Aorta (tissue), 5 donors: ENCODE results near the gene TNPO2. TPM values are rescaled to one million over a fixed set of nuclear protein-coding genes. Genes with fewer than 3 reads are reported as not detected.

ENCODE experiments used
- ATAC-seq: fragments of 200-7000 bp; cut with Tn5 transposase; one replicate; pipeline ENCODE4 v1.9.1; 2022; ENCODE audit warnings: moderate library complexity; ENCODE audit not compliant: low FRiP score
- DNase-seq, 2 donors: peaks; one replicate each; pipeline ENCODE4 v3.0.0-alpha.2; 2020
- H3K27ac ChIP-seq, 2 donors: one replicate each; pipeline ENCODE4 v1.5.1; 2013; ENCODE audit warnings: low read length in 2 of 2, mild to moderate bottlenecking in 2 of 2, moderate library complexity in 2 of 2, control low read depth in 1 of 2, inconsistent platforms in 1 of 2, low read depth in 1 of 2
- H3K27me3 ChIP-seq, 2 donors: one replicate each; pipeline ENCODE4 v1.6.1; 2013; ENCODE audit warnings: control low read depth in 1 of 2, low read length in 1 of 2, mild to moderate bottlenecking in 1 of 2, moderate library complexity in 1 of 2; ENCODE audit not compliant: insufficient read depth in 2 of 2, control insufficient read depth in 1 of 2
- H3K36me3 ChIP-seq, 2 donors: one replicate each; pipeline ENCODE4 v1.6.1; 2013; ENCODE audit warnings: control low read depth in 1 of 2, low read length in 1 of 2, mild to moderate bottlenecking in 1 of 2; ENCODE audit not compliant: insufficient read depth in 2 of 2, control insufficient read depth in 1 of 2
- H3K4me1 ChIP-seq, 2 donors: one replicate each; pipeline ENCODE4 v1.6.1; 2013; ENCODE audit warnings: low read length in 2 of 2, control low read depth in 1 of 2, mild to moderate bottlenecking in 1 of 2, moderate library complexity in 1 of 2; ENCODE audit not compliant: insufficient read depth in 2 of 2, control insufficient read depth in 1 of 2
- H3K4me3 ChIP-seq, 2 donors: one replicate each; pipeline ENCODE4 v1.5.1; 2013; ENCODE audit warnings: low read length in 2 of 2, control low read depth in 1 of 2, mild to moderate bottlenecking in 1 of 2
- H3K9me3 ChIP-seq: one replicate; pipeline ENCODE4 v1.6.1; 2013; ENCODE audit warnings: mild to moderate bottlenecking, low read length; ENCODE audit not compliant: control insufficient read depth
- WGBS, 2 donors: extraction: QIAGEN DNeasy Blood & Tissue Kit; methylation state at CpG; one replicate each; pipeline ENCODE4 v1.1.7; 2013; 5-methylcytosine and 5-hydroxymethylcytosine counted together
- intact Hi-C, 2 donors: fragments of 100-400 bp; cut with DNase I; formaldehyde crosslinking; loops; one replicate each; pipeline versions ENCODE4 v1.14.2 to v1.15.0; 2022
- polyA plus RNA-seq, 2 donors: library from polyadenylated mRNA; stranded (reverse); fragments of 200-250 nt; gene quantifications; one replicate each; pipeline ENCODE4 v1.2.3, GENCODE V29; 2013
- total RNA-seq, 2 donors: library from RNA; stranded (reverse); fragmentation: NEBNext Ultra II Directional; extraction: Animal tissue kit (Norgen Biotek cat#: 25700); gene quantifications; one replicate each; pipeline ENCODE4 v1.2.1, GENCODE V29; 2021
- donor health status: healthy with polysubstance abuse.
- donor health status: Bipolar disorder and iron deficiency.
- donor health status: DM: no; HTN: no; CAD: no.
- donor health status: DM: no; HTN: no; CAD: no.
- donor health status: DM: yes; HTN: yes; CAD: no.

TNPO2 gene
- total and polyA plus RNA-seq, 4 donors = 15.2 to 71.8 (median 50.0) TPM

DNA sequence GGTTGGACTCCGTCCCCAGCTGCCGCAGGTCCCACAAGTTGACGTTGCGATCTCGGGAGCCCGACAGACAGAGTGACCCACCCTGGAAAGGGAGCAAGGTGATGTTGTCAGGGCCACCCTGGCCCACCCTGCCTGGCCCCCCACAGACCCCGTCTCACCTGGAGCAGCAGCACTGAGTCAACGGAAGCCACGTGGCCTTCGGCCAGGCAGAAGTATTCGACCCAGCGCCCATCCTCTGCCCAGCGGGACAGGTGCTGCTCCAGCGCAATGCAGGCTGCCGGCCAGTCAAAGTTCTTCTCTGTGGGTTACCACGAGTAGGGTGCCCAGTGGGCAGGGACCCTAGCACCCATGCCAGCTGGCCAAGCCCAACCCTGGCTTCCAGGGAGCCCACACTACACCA, 29.1 kb downstream of the TNPO2 start:
- Histone ChIP-seq H3K27ac (no peak overlapping the region), H3K4me1 (no peaks in the 10 kb centered on the region), H3K4me3 (no peak overlapping the region), H3K9me3 (no peaks in the 10 kb centered on the region), H3K36me3 (no peaks in the 10 kb centered on the region), H3K27me3 (no peaks in the 10 kb centered on the region)
- ATAC-seq = no peak
- intact Hi-C loops = no loop called here
- 89 to 90% methylated on average over 16 of the region's 16 CpGs for WGBS, 2 donors
- DNase-seq = no peak

DNA sequence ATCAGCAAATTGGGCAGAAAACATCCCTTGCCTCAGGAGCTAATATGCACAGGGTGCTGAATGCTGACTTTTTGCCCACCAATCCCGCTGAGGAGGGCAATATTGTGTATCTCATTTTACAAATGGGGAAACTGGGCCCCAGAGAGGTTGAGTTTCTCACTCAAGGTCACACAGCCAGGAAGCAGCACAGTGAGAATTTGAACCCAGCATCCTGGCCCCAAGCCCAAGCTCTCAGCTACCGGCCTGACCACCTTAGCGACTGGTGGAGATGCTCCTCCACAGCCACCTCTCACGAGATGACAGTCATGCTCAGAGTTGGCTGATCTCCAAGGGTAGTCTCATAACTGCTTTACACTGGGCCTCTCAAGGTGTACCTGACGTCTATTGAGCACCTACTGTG, 30.8 kb downstream of the TNPO2 start:
- H3K4me1 ChIP-seq = no peaks in the 10 kb centered on the region
- no peaks in the 10 kb centered on the region for H3K9me3 ChIP-seq
- DNase-seq (no peak), ATAC-seq (no peak)
- H3K27ac ChIP-seq = no peak overlapping the region
- H3K4me3 ChIP-seq = no peak overlapping the region
- no peaks in the 10 kb centered on the region for H3K36me3 ChIP-seq
- WGBS, 2 donors = 79 to 86% methylated on average over 5 of the region's 5 CpGs
- intact Hi-C loops = no loop called here
- H3K27me3 ChIP-seq = no peaks in the 10 kb centered on the region

GRCh38 chr19:12689581-12690216, 34.0 kb downstream of the TNPO2 start:
- no peaks in the 10 kb centered on the region for H3K4me1 ChIP-seq
- no peak overlapping the region for H3K27ac ChIP-seq
- intact Hi-C loops = no loop called here
- no peaks in the 10 kb centered on the region for H3K36me3 ChIP-seq
- 83% methylated on average over 26 of the region's 26 CpGs for WGBS, 2 donors
- H3K9me3 ChIP-seq = no peaks in the 10 kb centered on the region
- no peak for DNase-seq
- H3K27me3 ChIP-seq = no peaks in the 10 kb centered on the region
- no peak overlapping the region for H3K4me3 ChIP-seq
- ATAC-seq = no peak

GRCh38 chr19:12689012-12689411, 34.7 kb downstream of the TNPO2 start:
- no peaks in the 10 kb centered on the region for H3K36me3 ChIP-seq
- no peaks in the 10 kb centered on the region for H3K27me3 ChIP-seq
- DNase-seq (no peak), ATAC-seq (no peak)
- H3K27ac ChIP-seq = no peak overlapping the region
- no peaks in the 10 kb centered on the region for H3K9me3 ChIP-seq
- intact Hi-C loops = no loop called here
- H3K4me3 ChIP-seq = no peak overlapping the region
- H3K4me1 ChIP-seq = no peaks in the 10 kb centered on the region
- 89 to 90% methylated on average over 12 of the region's 12 CpGs for WGBS, 2 donors

- no peaks in the 10 kb centered on the region for H3K4me1 ChIP-seq
- H3K27ac ChIP-seq = no peak within 1 kb of the TSS
- H3K36me3 ChIP-seq = no peaks in the 10 kb centered on the region
- intact Hi-C loops = no loop called here
- ATAC-seq = no peak
- H3K27me3 ChIP-seq = no peaks in the 10 kb centered on the region
- no peak for DNase-seq
- H3K9me3 ChIP-seq = no peaks in the 10 kb centered on the region
- WGBS, 2 donors = 76 to 83% methylated on average over 9 of the region's 9 CpGs
- H3K4me3 ChIP-seq = no peak within 1 kb of the TSS
These were observed 36.1 kb downstream of the TNPO2 start, which contains the start of gene GNG14 for GRCh38 chr19:12687496-12688196. GNG14 (plus strand) TSS chr19:12687998; CDS start chr19:12688049, 51 bp downstream.

DNA sequence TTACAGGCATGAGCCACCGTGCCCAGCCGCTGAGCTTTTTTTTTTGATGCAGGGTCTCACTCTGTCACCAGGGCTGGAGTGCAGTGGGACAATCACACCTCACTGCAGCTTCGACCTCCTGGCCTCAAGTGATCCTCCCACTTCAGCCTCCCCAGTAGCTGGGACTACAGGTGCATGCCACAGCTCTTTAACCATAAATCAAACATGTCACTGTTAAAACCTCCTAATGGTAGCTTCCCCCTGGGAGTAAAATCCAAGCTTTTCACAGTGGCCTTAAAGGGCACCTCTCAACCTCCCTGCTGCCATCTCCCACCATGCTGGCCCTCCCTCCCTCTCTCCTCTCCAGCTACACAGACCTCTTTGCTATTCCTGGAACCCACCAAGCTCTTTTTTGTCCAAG, 37.9 kb downstream of the TNPO2 start:
- 83 to 90% methylated on average over 3 of the region's 3 CpGs for WGBS, 2 donors
- no peak overlapping the region for H3K4me3 ChIP-seq
- no peak for ATAC-seq
- no peaks in the 10 kb centered on the region for H3K36me3 ChIP-seq
- H3K4me1 ChIP-seq = no peaks in the 10 kb centered on the region
- no peaks in the 10 kb centered on the region for H3K27me3 ChIP-seq
- H3K27ac ChIP-seq = no peak overlapping the region
- DNase-seq = no peak
- no peaks in the 10 kb centered on the region for H3K9me3 ChIP-seq
- intact Hi-C loops = no loop called here

DNA sequence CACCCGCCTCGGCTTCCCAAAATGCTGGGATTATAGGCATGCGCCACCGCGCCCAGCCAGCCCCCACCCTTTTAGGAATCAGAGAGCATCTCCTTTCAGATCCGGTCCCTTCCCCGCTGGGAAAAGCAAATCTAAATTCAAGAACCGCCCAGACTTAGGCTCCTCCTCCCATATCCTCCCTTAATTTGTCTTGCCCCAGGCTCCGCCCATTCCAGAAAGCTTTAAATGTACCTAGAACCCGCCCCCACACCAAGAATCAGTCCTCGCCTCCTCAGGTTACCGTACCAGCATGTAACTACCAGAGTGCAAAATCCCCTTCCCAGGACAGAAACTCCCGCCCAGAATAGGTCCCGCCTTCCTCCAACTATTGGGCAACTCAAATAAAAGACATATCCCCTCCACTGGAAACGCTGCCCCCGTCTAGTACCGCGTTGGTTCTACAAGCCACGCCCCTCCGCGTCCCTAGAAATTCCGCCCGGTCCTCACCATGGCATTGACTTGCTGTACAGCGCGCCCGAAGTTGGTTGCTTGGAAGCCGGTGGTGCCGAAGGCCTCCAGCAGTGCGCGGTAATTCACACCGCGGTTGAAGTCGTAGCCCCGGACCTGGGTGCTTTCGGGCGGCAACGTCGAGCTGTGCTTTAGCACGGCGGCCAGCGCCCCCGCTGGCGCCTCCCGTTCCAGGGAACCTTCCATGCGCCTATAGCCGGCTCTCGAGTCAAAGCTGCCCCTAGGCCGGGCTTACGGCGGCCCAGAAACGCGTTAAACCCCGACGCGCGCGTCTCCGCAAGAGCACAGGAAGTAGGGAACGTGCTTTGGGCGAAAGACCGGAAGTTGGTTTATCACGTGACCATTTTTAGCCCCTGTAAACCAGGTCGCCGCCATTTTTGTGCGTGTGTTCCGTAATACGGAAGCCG, 42.4 kb downstream of the TNPO2 start, which contains the start of gene DHPS:
TSS of gene DHPS (minus strand) at position 807 of the 914 bp plus-strand sequence. CDS start at position 693, 114 bp downstream.
- DNase-seq (peak; percentile 94 to 95), ATAC-seq (peak; percentile 96)
- Histone ChIP-seq H3K27ac (peak within 1 kb of the TSS; percentile 53 to 84), H3K36me3 (no peaks in the 10 kb centered on the region), H3K4me1 (no peaks in the 10 kb centered on the region), H3K4me3 (peak within 1 kb of the TSS; percentile 83 to 96), H3K27me3 (no peaks in the 10 kb centered on the region), H3K9me3 (no peaks in the 10 kb centered on the region)
- intact Hi-C loops = loop anchor here (2.0 to 5.0 kb wide), 2 partner anchors 41 to 126 kb away; partner anchors contain the start of genes RNASEH2A (in 1 of the 2) and TNPO2 (in 1 of the 2)
- 0% methylated on average over 68 of the region's 68 CpGs for WGBS, 2 donors

- intact Hi-C loops = loop anchor here (2.0 to 5.0 kb wide), 2 partner anchors 43 to 127 kb away; partner anchors contain the start of genes RNASEH2A (in 1 of the 2) and TNPO2 (in 1 of the 2)
- H3K27me3 ChIP-seq = no peaks in the 10 kb centered on the region
- WGBS, 2 donors = 92 to 93% methylated on average over 9 of the region's 9 CpGs
- no peak overlapping the region for H3K27ac ChIP-seq
- no peak for ATAC-seq
- H3K4me3 ChIP-seq = no peak overlapping the region
- H3K36me3 ChIP-seq = no peaks in the 10 kb centered on the region
- no peaks in the 10 kb centered on the region for H3K9me3 ChIP-seq
- DNase-seq = no peak
- no peaks in the 10 kb centered on the region for H3K4me1 ChIP-seq
These were observed 43.7 kb downstream of the TNPO2 start for GRCh38 chr19:12680034-12680433.
